HuH-7 (cell line): ENCODE data around the gene POP4.
A peak's percentile ranks its signal among the peaks of the same experiment; 100 is the strongest.

Experiments used
- DNase-seq: peaks from one replicate; pipeline ENCODE4 v3.0.0; 2011; ENCODE audit warnings: low spot score

Gene POP4

GRCh38 chr19:29663861-29664752, 58.0 kb downstream of the POP4 start:
- DNase-seq: no peak

- DNase-seq: no peak
These were observed 58.7 kb downstream of the POP4 start for GRCh38 chr19:29664753-29665214.

- peak; percentile 95 for DNase-seq
These were observed 59.2 kb downstream of the POP4 start, which contains the start of gene PLEKHF1 for GRCh38 chr19:29665215-29665825. PLEKHF1 (plus strand) TSS chr19:29665461; CDS start chr19:29673840, 8,379 bp downstream.

- DNase-seq: peak; percentile 34
These were observed 59.9 kb downstream of the POP4 start for GRCh38 chr19:29665826-29666577.
